A673 (cell line): ENCODE results near the gene SLC3A2. TPM values are rescaled to one million over a fixed set of nuclear protein-coding genes. Genes with fewer than 3 reads are reported as not detected.

Experiments
- BruUV-seq: library from RNA; stranded (reverse); fragments of 400-500 nt; replicated peaks from 2 replicates; lab custom pipeline; 2021; lab: Mats Ljungman, UMichigan
- CTCF ChIA-PET: fragments of 300-600 bp; sonication (Branson Sonifier 250); formaldehyde crosslinking; loops from one replicate; lab custom pipeline; 2022; ENCODE audit warnings: antibody characterized with exemption; lab: Charles Lee
- POLR2A ChIA-PET: fragments of 300-600 bp; sonication (Branson Sonifier 250); formaldehyde crosslinking; loops from one replicate; lab custom pipeline; 2022; ENCODE audit warnings: antibody characterized with exemption; ENCODE audit not compliant: low non-redundant PET; lab: Charles Lee
- DNase-seq: peaks from one replicate; pipeline ENCODE4 v3.0.0-alpha.2; 2015; ENCODE audit warnings: low spot score
- H3K27ac ChIP-seq: fragments of 200-600 bp; sonication (generic); 2 replicates; pipeline ENCODE4 v1.5.1; 2016; ENCODE audit warnings: mixed run types, low read depth, mild to moderate bottlenecking, mixed read lengths, antibody characterized with exemption, low read length; ENCODE audit not compliant: poor library complexity, severe bottlenecking
- H3K27me3 ChIP-seq: fragments of 200-600 bp; sonication (generic); replicated peaks from 2 replicates; pipeline ENCODE4 v1.6.1; 2017; ENCODE audit warnings: mixed run types, low read depth, mild to moderate bottlenecking, mixed read lengths, antibody characterized with exemption, low read length; ENCODE audit not compliant: insufficient read depth, poor library complexity
- H3K36me3 ChIP-seq: fragments of 200-600 bp; sonication (generic); 2 replicates; pipeline ENCODE4 v1.6.1; 2016; ENCODE audit warnings: mixed run types, mild to moderate bottlenecking, mixed read lengths, antibody characterized with exemption, low read length; ENCODE audit not compliant: insufficient read depth, poor library complexity, severe bottlenecking
- H3K4me1 ChIP-seq: fragments of 200-600 bp; sonication (generic); 2 replicates; pipeline ENCODE4 v1.6.1; 2017; ENCODE audit warnings: mixed run types, mild to moderate bottlenecking, mixed read lengths, antibody characterized with exemption, low read length; ENCODE audit not compliant: insufficient read depth, poor library complexity, severe bottlenecking
- H3K4me3 ChIP-seq: fragments of 200-600 bp; sonication (generic); 2 replicates; pipeline ENCODE4 v1.5.1; 2016; ENCODE audit warnings: low read depth, mixed run types, mild to moderate bottlenecking, mixed read lengths, low read length; ENCODE audit not compliant: poor library complexity, severe bottlenecking
- H3K9me3 ChIP-seq: fragments of 200-600 bp; sonication (generic); 2 replicates; pipeline ENCODE4 v1.6.1; 2016; ENCODE audit warnings: mixed run types, low read depth, mild to moderate bottlenecking, mixed read lengths, antibody characterized with exemption, low read length; ENCODE audit not compliant: poor library complexity, severe bottlenecking
- CTCF ChIP-seq: fragments of 300-800, 200-600 bp; sonication (generic); conservative IDR thresholded peaks from 2 replicates; pipeline ENCODE4 v1.5.1; 2017; ENCODE audit warnings: low read depth, mild to moderate bottlenecking, antibody characterized with exemption, low read length, moderate library complexity, mixed read lengths
- EZH2 ChIP-seq: fragments of 200-600 bp; sonication (generic); IDR thresholded peaks from 2 replicates; pipeline ENCODE4 v1.6.1; 2017; ENCODE audit warnings: borderline replicate concordance, low read depth, mild to moderate bottlenecking, mixed read lengths, antibody characterized with exemption, low read length; ENCODE audit not compliant: poor library complexity, severe bottlenecking
- intact Hi-C: fragments of 100-400 bp; cut with micrococcal nuclease; formaldehyde crosslinking; loops from one replicate; pipeline ENCODE4 v1.10.0; 2022; ENCODE audit not compliant: unreplicated experiment
- total RNA-seq: library from RNA; stranded (reverse); gene quantifications from 2 replicates; pipeline ENCODE4 v1.2.3, GENCODE V29; 2021

The SLC3A2 gene
- total RNA-seq, 1 experiment from 2014 or later: 511 TPM

GRCh38 chr11:62921201-62921572 lies 40.5 kb downstream of the SLC3A2 start, which contains the start of gene CHRM1:
CHRM1 (minus strand) TSS chr11:62921363; CDS start chr11:62911100, 10,263 bp downstream.
- intact Hi-C loops: no loop called here
- Histone ChIP-seq H3K27me3 (no peaks in the 10 kb centered on the region), H3K4me1 (peaks cover 25% of the 10 kb centered on the region), H3K4me3 (no peak within 1 kb of the TSS), H3K27ac (no peak within 1 kb of the TSS), H3K36me3 (no peaks in the 10 kb centered on the region), H3K9me3 (no peaks in the 10 kb centered on the region)
- DNase-seq: peak; percentile 48
- no TSS peak for BruUV-seq
- CTCF ChIA-PET: interaction anchor here (1.7 to 2.6 kb wide), 3 partner anchors 12 to 54 kb away, joined by 6 to 12 read pairs (median 7); no protein-coding TSS in a partner anchor
- TF ChIP-seq CTCF (no peak), EZH2 (no peak)
- POLR2A ChIA-PET: no interaction called here

GRCh38 chr11:62921573-62922188 lies 41.0 kb downstream of the SLC3A2 start:
- H3K27ac ChIP-seq: no peak overlapping the region
- ChIA-PET CTCF (interaction anchor here (0.6 to 2.6 kb wide), 5 partner anchors 13 to 442 kb away, joined by 4 to 12 read pairs (median 7); no protein-coding TSS in a partner anchor), POLR2A (interaction anchor here (0.6 kb wide), 1 partner anchor 257 kb away, joined by 17 read pairs; the partner anchor contains the start of genes C11orf98 and CSKMT)
- no peak overlapping the region for H3K4me3 ChIP-seq
- H3K9me3 ChIP-seq: no peaks in the 10 kb centered on the region
- TF ChIP-seq EZH2: no peak
- no peak for TF ChIP-seq CTCF
- BruUV-seq: no TSS peak
- H3K36me3 ChIP-seq: no peaks in the 10 kb centered on the region
- peaks cover 25% of the 10 kb centered on the region for H3K4me1 ChIP-seq
- H3K27me3 ChIP-seq: no peaks in the 10 kb centered on the region
- intact Hi-C loops: no loop called here
- peak; percentile 85 for DNase-seq

- no peaks in the 10 kb centered on the region for H3K9me3 ChIP-seq
- H3K4me1 ChIP-seq: peaks cover 28% of the 10 kb centered on the region
- no TSS peak for BruUV-seq
- ChIA-PET POLR2A (interaction anchor here (0.6 kb wide), 2 partner anchors 9 to 257 kb away, joined by 3 to 17 read pairs; partner anchors contain the start of genes C11orf98 and CSKMT), CTCF (interaction anchor here (0.6 to 2.6 kb wide), 5 partner anchors 13 to 442 kb away, joined by 4 to 12 read pairs (median 7); no protein-coding TSS in a partner anchor)
- H3K27me3 ChIP-seq: no peaks in the 10 kb centered on the region
- intact Hi-C loops: no loop called here
- H3K4me3 ChIP-seq: no peak overlapping the region
- no peak for DNase-seq
- TF ChIP-seq CTCF (no peak), EZH2 (no peak)
- no peak overlapping the region for H3K27ac ChIP-seq
- H3K36me3 ChIP-seq: no peaks in the 10 kb centered on the region
Measured at GRCh38 chr11:62922189-62922589, 41.5 kb downstream of the SLC3A2 start.
